Loucy (cell line): ENCODE results near the gene PHACTR2.

Experiments
- H2AFZ ChIP-seq: fragments of 200-600 bp; sonication (generic); 2 replicates; pipeline ENCODE4 v1.6.0; 2016; ENCODE audit warnings: antibody characterized with exemption, mild to moderate bottlenecking, low read length, moderate library complexity
- H3F3A ChIP-seq: fragments of 200-600 bp; 2 replicates; pipeline ENCODE4 v1.6.0; 2016; ENCODE audit warnings: antibody characterized with exemption, low read depth, mild to moderate bottlenecking
- H3K27me3 ChIP-seq: fragments of 200-600 bp; sonication (generic); 2 replicates; pipeline ENCODE4 v1.6.1; 2014; ENCODE audit warnings: low read length, mild to moderate bottlenecking; ENCODE audit not compliant: insufficient read depth, poor library complexity, severe bottlenecking
- H3K36me3 ChIP-seq: fragments of 200-600 bp; sonication (generic); 2 replicates; pipeline ENCODE4 v1.6.1; 2016; ENCODE audit warnings: low read length; ENCODE audit not compliant: insufficient read depth
- H3K4me1 ChIP-seq: fragments of 200-600 bp; sonication (generic); 2 replicates; pipeline ENCODE4 v1.5.1; 2014; ENCODE audit warnings: low read length, mild to moderate bottlenecking; ENCODE audit not compliant: insufficient read depth, poor library complexity, severe bottlenecking
- H3K4me2 ChIP-seq: fragments of 200-600 bp; sonication (generic); 2 replicates; pipeline ENCODE4 v1.6.0; 2014; ENCODE audit warnings: antibody characterized with exemption, low read length, low read depth, mild to moderate bottlenecking; ENCODE audit not compliant: poor library complexity, severe bottlenecking
- H3K4me3 ChIP-seq: fragments of 200-600 bp; sonication (generic); 2 replicates; pipeline ENCODE4 v1.5.1; 2014; ENCODE audit warnings: low read length, mild to moderate bottlenecking, mixed read lengths; ENCODE audit not compliant: poor library complexity, severe bottlenecking
- H3K79me2 ChIP-seq: fragments of 200-600 bp; sonication (generic); 2 replicates; pipeline ENCODE4 v1.6.1; 2014; ENCODE audit warnings: low read length; ENCODE audit not compliant: insufficient read depth
- H3K9ac ChIP-seq: fragments of 200-600 bp; sonication (generic); 2 replicates; pipeline ENCODE4 v1.6.0; 2014; ENCODE audit warnings: mild to moderate bottlenecking, low read depth, low read length, moderate library complexity; ENCODE audit not compliant: poor library complexity, severe bottlenecking
- H3K9me2 ChIP-seq: fragments of 200-600 bp; sonication (generic); replicated peaks from 2 replicates; pipeline ENCODE4 v1.6.1; 2016; ENCODE audit warnings: low read depth, low read length, mixed read lengths
- H3K9me3 ChIP-seq: fragments of 200-600 bp; sonication (generic); 2 replicates; pipeline ENCODE4 v1.6.1; 2014; ENCODE audit warnings: mild to moderate bottlenecking, antibody characterized with exemption, low read length, low read depth; ENCODE audit not compliant: insufficient read depth
- H4K20me1 ChIP-seq: fragments of 200-600 bp; sonication (generic); 2 replicates; pipeline ENCODE4 v1.6.0; 2014; ENCODE audit warnings: antibody characterized with exemption, low read length, mild to moderate bottlenecking; ENCODE audit not compliant: insufficient read depth, poor library complexity, severe bottlenecking
- EZH2phosphoT487 ChIP-seq: fragments of 200-600 bp; IDR thresholded peaks from 2 replicates; pipeline ENCODE4 v1.6.1; 2018; ENCODE audit warnings: antibody characterized with exemption, mild to moderate bottlenecking, moderate library complexity, borderline replicate concordance
- TF ChIP-seq, protein P1 (sequence below): fragments of 200-600 bp; sonication (generic); conservative IDR thresholded peaks from 2 replicates; pipeline ENCODE4 v1.5.1; 2014; ENCODE audit warnings: mild to moderate bottlenecking, antibody characterized with exemption, low read length

The PHACTR2 gene

DNA sequence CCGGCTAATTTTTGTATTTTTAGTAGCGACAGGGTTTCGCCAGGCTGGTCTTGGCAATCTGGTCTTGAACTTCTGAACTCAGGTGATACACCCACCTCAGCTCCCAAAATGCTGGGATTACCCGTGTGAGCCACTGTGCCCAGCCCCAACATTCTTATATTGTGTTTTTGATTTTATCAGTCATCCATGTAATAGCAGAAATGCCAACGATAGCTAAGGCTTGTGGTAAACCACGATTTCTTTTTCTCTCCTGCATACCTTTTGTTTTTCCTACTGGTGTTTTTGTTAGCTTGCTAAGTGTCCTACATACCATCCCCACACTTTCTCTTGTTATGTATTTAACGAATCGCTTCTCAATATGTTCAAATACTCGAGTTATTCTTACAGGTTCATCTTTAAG is 12.1 kb downstream of the PHACTR2 start:
- Histone ChIP-seq H3K27me3 (no peaks in the 10 kb centered on the region), H3K4me2 (peak overlapping the region; percentile 47), H3K79me2 (no peaks in the 10 kb centered on the region), H3K4me3 (no peak overlapping the region), H3F3A (no peaks in the 10 kb centered on the region), H3K9ac (no peak overlapping the region), H3K36me3 (no peaks in the 10 kb centered on the region), H2AFZ (no peak overlapping the region), H3K9me2 (no peaks in the 10 kb centered on the region), H3K9me3 (no peaks in the 10 kb centered on the region), H3K4me1 (peaks cover 22% of the 10 kb centered on the region), H4K20me1 (no peaks in the 10 kb centered on the region)
- TF ChIP-seq, protein P1, sequence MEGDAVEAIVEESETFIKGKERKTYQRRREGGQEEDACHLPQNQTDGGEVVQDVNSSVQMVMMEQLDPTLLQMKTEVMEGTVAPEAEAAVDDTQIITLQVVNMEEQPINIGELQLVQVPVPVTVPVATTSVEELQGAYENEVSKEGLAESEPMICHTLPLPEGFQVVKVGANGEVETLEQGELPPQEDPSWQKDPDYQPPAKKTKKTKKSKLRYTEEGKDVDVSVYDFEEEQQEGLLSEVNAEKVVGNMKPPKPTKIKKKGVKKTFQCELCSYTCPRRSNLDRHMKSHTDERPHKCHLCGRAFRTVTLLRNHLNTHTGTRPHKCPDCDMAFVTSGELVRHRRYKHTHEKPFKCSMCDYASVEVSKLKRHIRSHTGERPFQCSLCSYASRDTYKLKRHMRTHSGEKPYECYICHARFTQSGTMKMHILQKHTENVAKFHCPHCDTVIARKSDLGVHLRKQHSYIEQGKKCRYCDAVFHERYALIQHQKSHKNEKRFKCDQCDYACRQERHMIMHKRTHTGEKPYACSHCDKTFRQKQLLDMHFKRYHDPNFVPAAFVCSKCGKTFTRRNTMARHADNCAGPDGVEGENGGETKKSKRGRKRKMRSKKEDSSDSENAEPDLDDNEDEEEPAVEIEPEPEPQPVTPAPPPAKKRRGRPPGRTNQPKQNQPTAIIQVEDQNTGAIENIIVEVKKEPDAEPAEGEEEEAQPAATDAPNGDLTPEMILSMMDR: no peak
- TF ChIP-seq EZH2phosphoT487: no peak

DNA sequence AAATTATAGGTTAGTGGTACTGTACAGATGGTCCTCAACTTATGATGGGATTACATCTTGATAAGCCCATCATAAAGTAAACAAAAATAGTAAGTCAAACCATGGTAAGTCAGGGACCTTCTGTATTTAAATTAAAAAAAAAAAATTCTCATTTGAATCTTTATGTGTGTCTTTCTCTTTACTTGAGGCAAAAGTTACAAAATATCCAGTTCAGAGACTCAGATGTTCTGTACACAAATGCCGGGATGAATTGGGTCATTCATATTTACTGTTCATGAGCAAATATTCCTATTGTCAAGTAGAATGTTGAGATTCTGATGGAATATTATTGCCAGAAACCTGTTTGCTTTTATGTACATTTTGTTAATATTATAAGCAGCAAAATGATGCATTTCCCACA is 13.4 kb downstream of the PHACTR2 start:
- no peaks in the 10 kb centered on the region for H3K79me2 ChIP-seq
- TF ChIP-seq, protein P1: no peak
- TF ChIP-seq EZH2phosphoT487: no peak
- no peaks in the 10 kb centered on the region for H3K36me3 ChIP-seq
- no peaks in the 10 kb centered on the region for H3K9me2 ChIP-seq
- H4K20me1 ChIP-seq: no peaks in the 10 kb centered on the region
- H3K9me3 ChIP-seq: no peaks in the 10 kb centered on the region
- H3K4me1 ChIP-seq: peaks cover 35% of the 10 kb centered on the region
- no peak overlapping the region for H3K9ac ChIP-seq
- H3K27me3 ChIP-seq: no peaks in the 10 kb centered on the region
- H3K4me3 ChIP-seq: no peak overlapping the region
- H3F3A ChIP-seq: no peaks in the 10 kb centered on the region
- H2AFZ ChIP-seq: no peak overlapping the region
- no peak overlapping the region for H3K4me2 ChIP-seq

DNA sequence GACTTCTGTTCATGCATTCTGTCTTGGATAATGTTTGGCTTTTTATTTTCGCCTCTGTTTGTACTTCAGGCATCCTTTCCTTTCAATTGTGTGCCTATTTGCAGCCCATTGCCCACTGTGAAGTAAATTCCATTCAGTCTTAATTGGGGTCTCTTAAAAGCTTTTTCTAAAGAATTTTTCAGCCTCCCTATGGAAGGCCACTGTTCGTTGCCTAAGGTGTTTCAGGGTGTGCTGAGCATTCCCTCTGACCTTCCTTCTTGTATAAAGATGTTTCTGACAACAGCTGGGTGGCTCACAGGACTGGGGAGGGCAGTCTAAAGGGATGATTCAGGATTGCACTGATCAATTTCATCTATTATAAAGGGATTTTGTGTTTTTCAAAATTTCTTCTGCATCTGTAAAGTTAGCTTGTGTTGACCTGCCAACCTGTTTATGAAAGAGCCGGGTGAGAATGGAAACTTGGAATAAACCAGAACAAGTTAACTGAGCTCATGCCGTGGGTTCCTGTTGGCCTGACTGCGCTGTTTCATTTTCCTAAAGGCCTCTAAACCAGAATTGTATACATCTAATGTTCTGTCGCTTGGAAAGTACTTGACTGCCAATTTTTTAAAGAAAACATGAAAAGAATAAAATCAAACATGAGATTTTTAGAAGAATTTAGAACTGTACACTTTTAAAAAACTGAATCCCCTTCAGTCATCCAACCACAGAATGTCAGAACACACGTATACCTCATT is 14.3 kb downstream of the PHACTR2 start:
- Histone ChIP-seq H3K4me2 (no peak overlapping the region), H3K4me3 (no peak overlapping the region), H3K27me3 (no peaks in the 10 kb centered on the region), H3K36me3 (no peaks in the 10 kb centered on the region), H3K4me1 (peaks cover 35% of the 10 kb centered on the region), H3K9ac (no peak overlapping the region), H3K79me2 (no peaks in the 10 kb centered on the region), H2AFZ (no peak overlapping the region), H3K9me3 (no peaks in the 10 kb centered on the region), H3K9me2 (no peaks in the 10 kb centered on the region), H4K20me1 (no peaks in the 10 kb centered on the region), H3F3A (no peaks in the 10 kb centered on the region)
- TF ChIP-seq EZH2phosphoT487: no peak
- TF ChIP-seq, protein P1: no peak
